MM.1S (cell line): ENCODE measurements around the gene METTL21C.

Experiments used
- CTCF ChIP-seq: fragments of 300-600 bp; sonication (generic); IDR thresholded peaks from 2 replicates; pipeline ENCODE4 v1.5.1; 2016; ENCODE audit warnings: antibody characterized with exemption, low read length, mixed read lengths
- EZH2phosphoT487 ChIP-seq: fragments of 300-600 bp; sonication (generic); IDR thresholded peaks from 2 replicates; pipeline ENCODE4 v1.6.1; 2018; ENCODE audit warnings: antibody characterized with exemption, low read length

- TF ChIP-seq CTCF (no peak), EZH2phosphoT487 (no peak)
These were observed 56.1 kb downstream of the METTL21C start for GRCh38 chr13:102638741-102639140.
